PC-9 (cell line): ENCODE measurements around the gene LIN9. TPM values are rescaled to one million over a fixed set of nuclear protein-coding genes. Genes with fewer than 3 reads are reported as not detected.
"Not testable (repeated sequence)": the region's sequence is repeated elsewhere in the genome, so short reads cannot be mapped to it uniquely, and the experiment has no call there.

ENCODE experiments used
- BruUV-seq: library from RNA; stranded (reverse); fragments of 400-500 nt; replicated peaks from 2 replicates; lab custom pipeline; 2021; lab: Mats Ljungman, UMichigan
- CTCF ChIA-PET: fragments of 300-600 bp; sonication (Branson Sonifier 250); formaldehyde crosslinking; loops from one replicate; lab custom pipeline; 2022; ENCODE audit warnings: antibody characterized with exemption; lab: Charles Lee
- POLR2A ChIA-PET: fragments of 300-600 bp; sonication (Branson Sonifier 250); formaldehyde crosslinking; loops from one replicate; lab custom pipeline; 2022; ENCODE audit warnings: antibody characterized with exemption; ENCODE audit not compliant: unreplicated experiment; lab: Charles Lee
- DNase-seq, 2 experiments: peaks; one replicate each; pipeline versions ENCODE4 v3.0.0 to v3.0.0-alpha.2; 2015 to 2022; ENCODE audit warnings: mixed read lengths in 1 of 2
- H2AFZ ChIP-seq: fragments of 200-600 bp; sonication (generic); 2 replicates; pipeline ENCODE4 v1.8.1; 2017; ENCODE audit warnings: antibody characterized with exemption
- H3F3A ChIP-seq: fragments of 200-600 bp; sonication (generic); 2 replicates; pipeline ENCODE4 v1.8.1; 2017; ENCODE audit warnings: antibody characterized with exemption, mild to moderate bottlenecking, low read depth; ENCODE audit not compliant: insufficient read depth
- H3K27ac ChIP-seq: fragments of 200-600 bp; sonication (generic); 2 replicates; pipeline ENCODE4 v1.6.1; 2016; ENCODE audit warnings: mixed run types
- H3K27me3 ChIP-seq: fragments of 200-600 bp; sonication (generic); 2 replicates; pipeline ENCODE4 v1.6.1; 2016; ENCODE audit warnings: low read depth, mixed run types; ENCODE audit not compliant: insufficient read depth
- H3K36me3 ChIP-seq: fragments of 200-600 bp; sonication (generic); 2 replicates; pipeline ENCODE4 v1.6.1; 2016; ENCODE audit warnings: low read depth, mixed run types
- H3K4me1 ChIP-seq: fragments of 200-600 bp; sonication (generic); replicated peaks from 2 replicates; pipeline ENCODE4 v1.6.1; 2016; ENCODE audit warnings: mixed run types; ENCODE audit not compliant: insufficient read depth
- H3K4me2 ChIP-seq: fragments of 200-600 bp; sonication (generic); 2 replicates; pipeline ENCODE4 v1.6.1; 2017; ENCODE audit warnings: mixed run types
- H3K4me3 ChIP-seq: fragments of 200-600 bp; sonication (generic); 2 replicates; pipeline ENCODE4 v1.6.1; 2016; ENCODE audit warnings: mixed run types
- H3K79me2 ChIP-seq: fragments of 200-600 bp; sonication (generic); 2 replicates; pipeline ENCODE4 v1.6.1; 2017; ENCODE audit warnings: low read depth, mixed run types
- H3K9me2 ChIP-seq: fragments of 200-600 bp; sonication (generic); 2 replicates; pipeline ENCODE4 v1.8.1; 2017; ENCODE audit warnings: mild to moderate bottlenecking; ENCODE audit not compliant: insufficient read depth
- H3K9me3 ChIP-seq: fragments of 200-600 bp; sonication (generic); 2 replicates; pipeline ENCODE4 v1.8.1; 2016; ENCODE audit warnings: low read depth; ENCODE audit not compliant: insufficient read depth
- H4K20me1 ChIP-seq: fragments of 200-600 bp; sonication (generic); 2 replicates; pipeline ENCODE4 v1.8.1; 2017; ENCODE audit not compliant: insufficient read depth
- EZH2 ChIP-seq: fragments of 200-600 bp; sonication (generic); IDR thresholded peaks from 2 replicates; pipeline ENCODE4 v1.8.0; 2017; ENCODE audit warnings: antibody characterized with exemption, low read depth
- intact Hi-C: fragments of 100-400 bp; cut with micrococcal nuclease; formaldehyde crosslinking; loops from one replicate; pipeline ENCODE4 v1.10.0; 2022; ENCODE audit not compliant: unreplicated experiment
- total RNA-seq: library from RNA; stranded (reverse); gene quantifications from 2 replicates; pipeline ENCODE4 v1.2.3, GENCODE V29; 2021
- TF ChIP-seq, protein P1 (sequence below): fragments of 200-600 bp; sonication (generic); conservative IDR thresholded peaks from 2 replicates; pipeline ENCODE4 v1.6.1; 2017; ENCODE audit warnings: mixed run types, antibody characterized with exemption, mild to moderate bottlenecking, moderate library complexity

The LIN9 gene
- total RNA-seq, 1 experiment from 2014 or later: 12.1 TPM

DNA sequence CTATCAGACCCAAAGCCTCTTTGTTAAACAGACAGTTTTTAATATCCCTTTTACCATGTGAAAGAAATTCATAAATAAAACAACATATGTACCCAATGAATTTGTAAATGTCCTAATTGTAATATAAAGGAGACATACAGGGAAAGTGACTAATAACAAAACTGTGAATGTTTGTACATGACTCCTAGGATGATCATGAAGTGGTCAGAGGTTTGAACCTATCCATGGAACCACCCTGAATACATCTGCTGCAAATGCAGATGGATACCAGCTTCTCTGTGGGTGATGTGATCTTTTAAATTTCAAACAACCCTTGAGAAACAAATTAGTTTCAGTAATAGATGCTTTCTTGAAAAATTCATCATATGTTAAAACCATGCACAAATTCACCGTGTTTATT, 105.7 kb downstream of the LIN9 start:
- CTCF ChIA-PET: interaction anchor here (0.6 to 1.3 kb wide), 7 partner anchors 18 to 215 kb away, joined by 3 to 11 read pairs (median 5); no protein-coding TSS in a partner anchor

GRCh38 chr1:226202666-226203065, 106.3 kb downstream of the LIN9 start:
- not testable (repeated sequence) for H3K9me3 ChIP-seq, BruUV-seq, H3K9me2 ChIP-seq, H4K20me1 ChIP-seq, H3K27me3 ChIP-seq, H3K79me2 ChIP-seq, H3K4me3 ChIP-seq, H3K36me3 ChIP-seq, H2AFZ ChIP-seq
- Histone ChIP-seq H3F3A (peaks cover 17% of the 10 kb centered on the region; the same call in 1 of the 2 replicates), H3K4me2 (peak overlapping the region; percentile 26), H3K27ac (0 out of 2 replicates have a peak overlapping the region, but pooled peaks have one; percentile 0), H3K4me1 (peaks cover 20% of the 10 kb centered on the region)
- peak; percentile 67 to 76 for DNase-seq
- intact Hi-C loops: loop anchor here (5.0 kb wide), 1 partner anchor 130 kb away; no protein-coding TSS in a partner anchor
- CTCF ChIA-PET: interaction anchor here (0.6 to 1.3 kb wide), 9 partner anchors 17 to 216 kb away, joined by 3 to 11 read pairs (median 4); partner anchors contain the start of gene PARP1
- POLR2A ChIA-PET: interaction anchor here (0.5 to 0.7 kb wide), 8 partner anchors 9 to 803 kb away, joined by 3 to 8 read pairs (median 4); partner anchors contain the start of gene H3-3A

More for the DNA sequence above, 105.7 kb downstream of the LIN9 start:
- Histone ChIP-seq H3K9me3 (no peaks in the 10 kb centered on the region), H2AFZ (no peak overlapping the region), H3K27me3 (no peaks in the 10 kb centered on the region), H3K4me3 (no peak overlapping the region), H3K79me2 (no peaks in the 10 kb centered on the region), H3K4me1 (peaks cover 20% of the 10 kb centered on the region), H3K27ac (no peak overlapping the region), H3K4me2 (peak overlapping the region; percentile 26), H3F3A (peaks cover 17% of the 10 kb centered on the region; the same call in 1 of the 2 replicates), H4K20me1 (no peaks in the 10 kb centered on the region), H3K9me2 (no peaks in the 10 kb centered on the region), H3K36me3 (no peaks in the 10 kb centered on the region)
- DNase-seq: no peak
- POLR2A ChIA-PET: interaction anchor here (0.5 to 0.6 kb wide), 5 partner anchors 9 to 318 kb away, joined by 3 to 8 read pairs (median 5); partner anchors contain the start of gene H3-3A
- TF ChIP-seq EZH2: no peak
- TF ChIP-seq, protein P1, sequence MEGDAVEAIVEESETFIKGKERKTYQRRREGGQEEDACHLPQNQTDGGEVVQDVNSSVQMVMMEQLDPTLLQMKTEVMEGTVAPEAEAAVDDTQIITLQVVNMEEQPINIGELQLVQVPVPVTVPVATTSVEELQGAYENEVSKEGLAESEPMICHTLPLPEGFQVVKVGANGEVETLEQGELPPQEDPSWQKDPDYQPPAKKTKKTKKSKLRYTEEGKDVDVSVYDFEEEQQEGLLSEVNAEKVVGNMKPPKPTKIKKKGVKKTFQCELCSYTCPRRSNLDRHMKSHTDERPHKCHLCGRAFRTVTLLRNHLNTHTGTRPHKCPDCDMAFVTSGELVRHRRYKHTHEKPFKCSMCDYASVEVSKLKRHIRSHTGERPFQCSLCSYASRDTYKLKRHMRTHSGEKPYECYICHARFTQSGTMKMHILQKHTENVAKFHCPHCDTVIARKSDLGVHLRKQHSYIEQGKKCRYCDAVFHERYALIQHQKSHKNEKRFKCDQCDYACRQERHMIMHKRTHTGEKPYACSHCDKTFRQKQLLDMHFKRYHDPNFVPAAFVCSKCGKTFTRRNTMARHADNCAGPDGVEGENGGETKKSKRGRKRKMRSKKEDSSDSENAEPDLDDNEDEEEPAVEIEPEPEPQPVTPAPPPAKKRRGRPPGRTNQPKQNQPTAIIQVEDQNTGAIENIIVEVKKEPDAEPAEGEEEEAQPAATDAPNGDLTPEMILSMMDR: no peak
- BruUV-seq: no TSS peak
- intact Hi-C loops: loop anchor here (5.0 kb wide), 1 partner anchor 129 kb away; no protein-coding TSS in a partner anchor

DNA sequence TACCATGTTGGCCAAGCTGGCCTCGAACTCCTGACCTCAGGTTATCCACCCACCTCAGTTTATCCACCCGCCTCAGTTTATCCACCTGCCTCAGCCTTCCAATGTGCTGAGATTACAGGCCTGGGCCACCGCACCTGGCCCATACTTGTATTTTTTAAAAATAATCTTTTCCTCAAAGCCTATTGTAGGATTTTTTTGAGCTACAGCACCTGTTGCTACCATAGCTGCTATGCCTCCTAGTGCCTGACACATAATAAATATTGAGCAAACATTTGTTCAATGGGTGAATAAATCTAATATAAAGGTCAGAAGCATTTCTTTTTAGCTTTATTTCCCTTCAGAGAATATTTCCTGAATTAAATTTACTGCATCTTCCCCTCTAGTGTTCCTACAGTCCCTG, 106.7 kb downstream of the LIN9 start:
- Histone ChIP-seq H3K4me1 (peaks cover 20% of the 10 kb centered on the region), H3K9me3 (no peaks in the 10 kb centered on the region), H3K9me2 (no peaks in the 10 kb centered on the region), H3K27ac (0 out of 2 replicates have a peak overlapping the region, but pooled peaks have one; percentile 0), H3K36me3 (no peaks in the 10 kb centered on the region), H3K79me2 (no peaks in the 10 kb centered on the region), H3F3A (peaks cover 17% of the 10 kb centered on the region; the same call in 1 of the 2 replicates), H3K27me3 (no peaks in the 10 kb centered on the region), H3K4me3 (no peak overlapping the region), H3K4me2 (peak overlapping the region; percentile 26), H2AFZ (no peak overlapping the region), H4K20me1 (no peaks in the 10 kb centered on the region)
- CTCF ChIA-PET: interaction anchor here (0.5 to 1.3 kb wide), 9 partner anchors 17 to 206 kb away, joined by 3 to 12 read pairs (median 5); partner anchors contain the start of gene PARP1
- no TSS peak for BruUV-seq
- TF ChIP-seq EZH2: no peak
- TF ChIP-seq, protein P1: no peak
- POLR2A ChIA-PET: interaction anchor here (0.6 to 0.7 kb wide), 3 partner anchors 17 to 802 kb away, joined by 3 to 4 read pairs (median 3); no protein-coding TSS in a partner anchor
- intact Hi-C loops: loop anchor here (5.0 kb wide), 1 partner anchor 130 kb away; no protein-coding TSS in a partner anchor
- no peak for DNase-seq
